ENCODE data around the gene EXOSC10. TPM values are rescaled to one million over a fixed set of nuclear protein-coding genes. Genes with fewer than 3 reads are reported as not detected.

The EXOSC10 gene
- total RNA-seq, 4 donors from 2014 or later: 32.0 to 62.4 (median 40.8) TPM

GRCh38 chr1:11072216-11072917, 27.3 kb downstream of the EXOSC10 start:
- WGBS, 2 donors: 70 to 73% methylated on average over 8 to 11 of the region's 13 CpGs

GRCh38 chr1:11071463-11072215, 28.0 kb downstream of the EXOSC10 start:
- H3K27ac ChIP-seq: no peak overlapping the region
- H3K36me3 ChIP-seq: peaks cover 48 to 100% (median 63%) of the 10 kb centered on the region in 3 donors
- no peaks in the 10 kb centered on the region for H3K27me3 ChIP-seq
- 57 to 71% methylated on average over 14 to 15 of the region's 15 CpGs for WGBS, 2 donors
- TF ChIP-seq CTCF (IDR thresholded peaks at IDR 0.05): no peak
- no peak for TF ChIP-seq POLR2A (IDR thresholded peaks at IDR 0.05)
- intact Hi-C loops (cut with DNase I): no loop called here
- H3K9me3 ChIP-seq: no peaks in the 10 kb centered on the region
- no peak overlapping the region for H3K4me3 ChIP-seq
- peaks cover 0 to 17% (median 0%) of the 10 kb centered on the region in 3 donors for H3K4me1 ChIP-seq
- no peak for DNase-seq

More at GRCh38 chr1:11072216-11072917, 27.3 kb downstream of the EXOSC10 start:
- no peak for DNase-seq
- H3K4me1 ChIP-seq: peaks cover 0 to 17% (median 0%) of the 10 kb centered on the region in 3 donors
- H3K36me3 ChIP-seq: peaks cover 52 to 100% (median 66%) of the 10 kb centered on the region in 3 donors
- H3K9me3 ChIP-seq: no peaks in the 10 kb centered on the region
- no peak overlapping the region for H3K27ac ChIP-seq
- H3K4me3 ChIP-seq: no peak overlapping the region
- H3K27me3 ChIP-seq: no peaks in the 10 kb centered on the region
- intact Hi-C loops (cut with DNase I): no loop called here
- TF ChIP-seq CTCF (IDR thresholded peaks at IDR 0.05) (no peak), POLR2A (IDR thresholded peaks at IDR 0.05) (no peak)

- H3K36me3 ChIP-seq: peaks cover 40 to 100% (median 64%) of the 10 kb centered on the region in 3 donors
- no peak overlapping the region for H3K4me3 ChIP-seq
- no peak for TF ChIP-seq POLR2A (IDR thresholded peaks at IDR 0.05)
- no peak for TF ChIP-seq CTCF (IDR thresholded peaks at IDR 0.05)
- peaks cover 0 to 17% (median 0%) of the 10 kb centered on the region in 3 donors for H3K4me1 ChIP-seq
- H3K27me3 ChIP-seq: no peaks in the 10 kb centered on the region
- no peak for DNase-seq
- no peaks in the 10 kb centered on the region for H3K9me3 ChIP-seq
- H3K27ac ChIP-seq: no peak overlapping the region
- 73 to 74% methylated on average over 5 to 7 of the region's 11 CpGs for WGBS, 2 donors
- intact Hi-C loops (cut with DNase I): no loop called here
Measured at GRCh38 chr1:11070876-11071275, 28.8 kb downstream of the EXOSC10 start.

GRCh38 chr1:11068600-11069473, 30.8 kb downstream of the EXOSC10 start:
- H3K36me3 ChIP-seq: peaks cover 32 to 100% (median 66%) of the 10 kb centered on the region in 3 donors
- DNase-seq: no peak
- no peak overlapping the region for H3K27ac ChIP-seq
- intact Hi-C loops (cut with DNase I): no loop called here
- no peaks in the 10 kb centered on the region for H3K27me3 ChIP-seq
- peaks cover 0 to 17% (median 0%) of the 10 kb centered on the region in 3 donors for H3K4me1 ChIP-seq
- TF ChIP-seq CTCF (IDR thresholded peaks at IDR 0.05): no peak
- TF ChIP-seq POLR2A (IDR thresholded peaks at IDR 0.05): no peak
- H3K9me3 ChIP-seq: no peaks in the 10 kb centered on the region
- 79 to 91% methylated on average over 10 to 11 of the region's 17 CpGs for WGBS, 2 donors
- no peak overlapping the region for H3K4me3 ChIP-seq

Measured in esophagus squamous epithelium (tissue), 5 donors.